WTC11 (cell line): ENCODE results near the gene TRIM26. TPM values are rescaled to one million over a fixed set of nuclear protein-coding genes. Genes with fewer than 3 reads are reported as not detected.

ENCODE experiments used
- CREB1 ChIP-seq: sonication (generic); formaldehyde crosslinking; IDR thresholded peaks from 2 replicates; pipeline ENCODE4 v1.8.0; 2023; ENCODE audit warnings: mild to moderate bottlenecking, missing genetic modification reagents
- CREM ChIP-seq: sonication (generic); formaldehyde crosslinking; IDR thresholded peaks from 2 replicates; pipeline ENCODE4 v1.8.1; 2022; ENCODE audit warnings: mild to moderate bottlenecking, missing genetic modification reagents, moderate library complexity
- CTCF ChIP-seq: fragments of 200-600 bp; IDR thresholded peaks from 2 replicates; pipeline ENCODE4 v1.8.0; 2022; ENCODE audit warnings: antibody characterized with exemption
- E2F1 ChIP-seq: sonication (generic); formaldehyde crosslinking; IDR thresholded peaks from 2 replicates; pipeline ENCODE4 v1.8.0; 2022; ENCODE audit warnings: mild to moderate bottlenecking, missing genetic modification reagents
- E2F4 ChIP-seq: sonication (generic); formaldehyde crosslinking; IDR thresholded peaks from 2 replicates; pipeline ENCODE4 v1.8.1; 2022; ENCODE audit warnings: low read depth, mild to moderate bottlenecking, moderate library complexity, missing genetic modification reagents, borderline replicate concordance
- ESRRA ChIP-seq: sonication (generic); formaldehyde crosslinking; IDR thresholded peaks from 2 replicates; pipeline ENCODE4 v1.8.1; 2022; ENCODE audit warnings: mild to moderate bottlenecking, missing genetic modification reagents, borderline replicate concordance
- FOXP1 ChIP-seq: sonication (generic); formaldehyde crosslinking; IDR thresholded peaks from 2 replicates; pipeline ENCODE4 v1.8.0; 2022; ENCODE audit warnings: missing genetic modification reagents, mild to moderate bottlenecking, moderate library complexity, borderline replicate concordance
- GRHL2 ChIP-seq: fragments of 250-450 bp; sonication (Bioruptor Pico); IDR thresholded peaks from 2 replicates; pipeline ENCODE4 v1.8.0; 2022; ENCODE audit warnings: mild to moderate bottlenecking, moderate library complexity; ENCODE audit not compliant: insufficient replicate concordance, severe bottlenecking
- GTF2I ChIP-seq: fragments of 250-450 bp; sonication (Bioruptor Pico); conservative IDR thresholded peaks from 2 replicates; pipeline ENCODE4 v1.4.0; 2021; ENCODE audit warnings: mild to moderate bottlenecking
- JUN ChIP-seq: sonication (generic); formaldehyde crosslinking; IDR thresholded peaks from 2 replicates; pipeline ENCODE4 v1.8.0; 2023; ENCODE audit warnings: mild to moderate bottlenecking, missing genetic modification reagents
- NFYB ChIP-seq: sonication (generic); formaldehyde crosslinking; conservative IDR thresholded peaks from 2 replicates; pipeline ENCODE4 v1.8.0; 2022; ENCODE audit warnings: low read depth, missing genetic modification reagents
- NR1H2 ChIP-seq: sonication (generic); formaldehyde crosslinking; IDR thresholded peaks from 2 replicates; pipeline ENCODE4 v1.9.0; 2021; ENCODE audit warnings: mild to moderate bottlenecking, moderate library complexity, missing genetic modification reagents
- NR2C2 ChIP-seq: sonication (generic); formaldehyde crosslinking; IDR thresholded peaks from 2 replicates; pipeline ENCODE4 v1.8.0; 2022; ENCODE audit warnings: mild to moderate bottlenecking, missing genetic modification reagents
- PREB ChIP-seq: sonication (generic); formaldehyde crosslinking; IDR thresholded peaks from 2 replicates; pipeline ENCODE4 v1.8.1; 2022; ENCODE audit warnings: mild to moderate bottlenecking, missing genetic modification reagents, moderate library complexity, borderline replicate concordance
- TP53 ChIP-seq: sonication (generic); formaldehyde crosslinking; IDR thresholded peaks from 2 replicates; pipeline ENCODE4 v1.8.1; 2023; ENCODE audit warnings: mild to moderate bottlenecking, missing genetic modification reagents
- ZNF121 ChIP-seq: sonication (generic); formaldehyde crosslinking; IDR thresholded peaks from 2 replicates; pipeline ENCODE4 v1.8.0; 2023; ENCODE audit warnings: missing genetic modification reagents
- ZNF138 ChIP-seq: sonication (generic); formaldehyde crosslinking; conservative IDR thresholded peaks from 2 replicates; pipeline ENCODE4 v1.8.1; 2022; ENCODE audit warnings: mild to moderate bottlenecking, moderate library complexity, missing genetic modification reagents
- ZNF219 ChIP-seq: sonication (generic); formaldehyde crosslinking; IDR thresholded peaks from 2 replicates; pipeline ENCODE4 v1.8.0; 2023; ENCODE audit warnings: missing genetic modification reagents, mild to moderate bottlenecking, borderline replicate concordance
- ZNF232 ChIP-seq: sonication (generic); formaldehyde crosslinking; IDR thresholded peaks from 2 replicates; pipeline ENCODE4 v1.8.0; 2022; ENCODE audit warnings: mild to moderate bottlenecking, missing genetic modification reagents
- ZNF317 ChIP-seq: sonication (generic); formaldehyde crosslinking; IDR thresholded peaks from 2 replicates; pipeline ENCODE4 v1.8.1; 2023; ENCODE audit warnings: low read depth, mild to moderate bottlenecking, moderate library complexity, missing genetic modification reagents, borderline replicate concordance
- total RNA-seq: library from RNA; stranded (reverse); gene quantifications from 3 replicates; pipeline ENCODE4 v1.2.3, GENCODE V29; 2021
- TF ChIP-seq, protein P1 (sequence below): sonication (generic); formaldehyde crosslinking; IDR thresholded peaks from 2 replicates; pipeline ENCODE4 v1.8.1; 2023; ENCODE audit warnings: mild to moderate bottlenecking, missing genetic modification reagents
- TF ChIP-seq, protein P2 (sequence below): sonication (generic); formaldehyde crosslinking; IDR thresholded peaks from 2 replicates; pipeline ENCODE4 v1.8.0; 2022; ENCODE audit warnings: mild to moderate bottlenecking, missing genetic modification reagents
- TF ChIP-seq, protein P3 (sequence below): fragments of 250-450 bp; sonication (Bioruptor Pico); IDR thresholded peaks from 2 replicates; pipeline ENCODE4 v1.9.0; 2021; ENCODE audit warnings: mild to moderate bottlenecking
- TF ChIP-seq, protein P4 (sequence below): fragments of 250-450 bp; sonication (Bioruptor Pico); conservative IDR thresholded peaks from 2 replicates; pipeline ENCODE4 v1.9.0; 2021; ENCODE audit warnings: mild to moderate bottlenecking
- TF ChIP-seq, protein P5 (sequence below): sonication (generic); formaldehyde crosslinking; IDR thresholded peaks from 2 replicates; pipeline ENCODE4 v1.8.0; 2023; ENCODE audit warnings: missing genetic modification reagents

TRIM26 gene
- total RNA-seq, 1 experiment from 2014 or later: 27.7 TPM

GRCh38 chr6:30171677-30172471, 41.3 kb downstream of the TRIM26 start (continued):
- TF ChIP-seq, protein P1, sequence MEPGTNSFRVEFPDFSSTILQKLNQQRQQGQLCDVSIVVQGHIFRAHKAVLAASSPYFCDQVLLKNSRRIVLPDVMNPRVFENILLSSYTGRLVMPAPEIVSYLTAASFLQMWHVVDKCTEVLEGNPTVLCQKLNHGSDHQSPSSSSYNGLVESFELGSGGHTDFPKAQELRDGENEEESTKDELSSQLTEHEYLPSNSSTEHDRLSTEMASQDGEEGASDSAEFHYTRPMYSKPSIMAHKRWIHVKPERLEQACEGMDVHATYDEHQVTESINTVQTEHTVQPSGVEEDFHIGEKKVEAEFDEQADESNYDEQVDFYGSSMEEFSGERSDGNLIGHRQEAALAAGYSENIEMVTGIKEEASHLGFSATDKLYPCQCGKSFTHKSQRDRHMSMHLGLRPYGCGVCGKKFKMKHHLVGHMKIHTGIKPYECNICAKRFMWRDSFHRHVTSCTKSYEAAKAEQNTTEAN (CRISPR knock-in tag): peak; percentile 86
- TF ChIP-seq ZNF121 (CRISPR knock-in tag) (no peak), E2F4 (CRISPR knock-in tag) (no peak), CREM (no peak), PREB (CRISPR knock-in tag) (no peak), ESRRA (CRISPR knock-in tag) (no peak), NFYB (CRISPR knock-in tag) (no peak), GTF2I (CRISPR knock-in tag) (no peak), FOXP1 (CRISPR knock-in tag) (peak; percentile 84; the same call in 1 of the 2 replicates), TP53 (peak; percentile 50; the same call in 1 of the 2 replicates), JUN (CRISPR knock-in tag) (0 out of 2 replicates have a peak, but pooled peaks have one; percentile 60), ZNF232 (CRISPR knock-in tag) (no peak), NR1H2 (CRISPR knock-in tag) (no peak), CREB1 (CRISPR knock-in tag) (peak; percentile 79; the same call in 1 of the 2 replicates), CTCF (no peak), ZNF219 (CRISPR knock-in tag) (peak; percentile 88; the same call in 1 of the 2 replicates), ZNF138 (no peak), NR2C2 (0 out of 2 replicates have a peak, but pooled peaks have one; percentile 66), ZNF317 (CRISPR knock-in tag) (no peak; the same call in 1 of the 2 replicates), E2F1 (CRISPR knock-in tag) (peak; percentile 68), GRHL2 (CRISPR knock-in tag) (no peak)
- TF ChIP-seq, protein P2, sequence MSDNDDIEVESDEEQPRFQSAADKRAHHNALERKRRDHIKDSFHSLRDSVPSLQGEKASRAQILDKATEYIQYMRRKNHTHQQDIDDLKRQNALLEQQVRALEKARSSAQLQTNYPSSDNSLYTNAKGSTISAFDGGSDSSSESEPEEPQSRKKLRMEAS: peak; percentile 96
- TF ChIP-seq, protein P3, sequence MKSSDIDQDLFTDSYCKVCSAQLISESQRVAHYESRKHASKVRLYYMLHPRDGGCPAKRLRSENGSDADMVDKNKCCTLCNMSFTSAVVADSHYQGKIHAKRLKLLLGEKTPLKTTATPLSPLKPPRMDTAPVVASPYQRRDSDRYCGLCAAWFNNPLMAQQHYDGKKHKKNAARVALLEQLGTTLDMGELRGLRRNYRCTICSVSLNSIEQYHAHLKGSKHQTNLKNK (CRISPR knock-in tag): no peak
- TF ChIP-seq, protein P4, sequence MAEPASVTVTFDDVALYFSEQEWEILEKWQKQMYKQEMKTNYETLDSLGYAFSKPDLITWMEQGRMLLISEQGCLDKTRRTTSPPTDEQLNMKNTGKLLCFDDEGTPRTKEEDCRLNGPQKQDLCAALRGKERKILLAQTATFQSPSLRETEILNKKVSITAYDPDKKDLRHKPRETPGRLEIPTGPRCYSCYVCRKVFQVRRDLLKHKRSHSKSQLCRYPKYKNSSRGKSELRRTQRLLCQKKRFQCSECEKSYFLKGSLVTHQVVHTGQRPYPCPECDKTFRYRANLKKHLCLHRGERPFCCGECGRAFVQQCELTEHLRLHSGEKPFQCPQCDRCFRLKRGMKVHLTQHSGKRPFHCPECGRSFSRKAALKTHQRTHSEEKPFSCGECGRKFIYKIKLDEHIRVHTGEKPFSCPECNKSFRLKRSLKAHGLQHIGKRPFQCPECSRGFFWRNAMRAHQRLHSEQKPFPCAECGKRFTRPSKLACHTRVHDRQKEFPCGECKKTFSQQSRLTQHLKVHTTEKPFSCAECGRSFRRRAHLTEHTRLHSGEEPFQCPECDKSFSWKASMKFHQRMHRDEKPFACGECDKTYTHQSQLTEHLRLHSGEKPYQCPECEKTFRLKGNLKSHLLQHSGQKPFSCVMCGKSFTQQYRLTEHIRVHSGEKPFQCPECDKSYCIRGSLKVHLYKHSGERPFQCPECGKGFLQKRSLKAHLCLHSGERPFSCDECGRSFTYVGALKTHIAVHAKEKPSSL (CRISPR knock-in tag): no peak
- TF ChIP-seq, protein P5, sequence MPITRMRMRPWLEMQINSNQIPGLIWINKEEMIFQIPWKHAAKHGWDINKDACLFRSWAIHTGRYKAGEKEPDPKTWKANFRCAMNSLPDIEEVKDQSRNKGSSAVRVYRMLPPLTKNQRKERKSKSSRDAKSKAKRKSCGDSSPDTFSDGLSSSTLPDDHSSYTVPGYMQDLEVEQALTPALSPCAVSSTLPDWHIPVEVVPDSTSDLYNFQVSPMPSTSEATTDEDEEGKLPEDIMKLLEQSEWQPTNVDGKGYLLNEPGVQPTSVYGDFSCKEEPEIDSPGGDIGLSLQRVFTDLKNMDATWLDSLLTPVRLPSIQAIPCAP (CRISPR knock-in tag): peak; percentile 72; the same call in 1 of the 2 replicates
